HepG2 (cell line): ENCODE data around the gene RPL41. TPM values are rescaled to one million over a fixed set of nuclear protein-coding genes. Genes with fewer than 3 reads are reported as not detected.

Source experiments
- ARID4A ChIP-seq: sonication (generic); formaldehyde crosslinking; IDR thresholded peaks from 2 replicates; pipeline ENCODE4 v1.5.0; 2020; ENCODE audit warnings: mild to moderate bottlenecking, missing genetic modification reagents, borderline replicate concordance
- CBX1 ChIP-seq: IDR thresholded peaks from one replicate; pipeline ENCODE4 v1.6.1; 2016; ENCODE audit warnings: antibody characterized with exemption, low read depth
- CHD4 ChIP-seq: fragments of 200-600 bp; sonication (generic); IDR thresholded peaks from 2 replicates; pipeline ENCODE4 v1.7.0; 2017; ENCODE audit warnings: mild to moderate bottlenecking, low read length, borderline replicate concordance
- E2F2 ChIP-seq: sonication (generic); formaldehyde crosslinking; IDR thresholded peaks from 2 replicates; pipeline ENCODE4 v1.4.0; 2020; ENCODE audit warnings: missing genetic modification reagents, borderline replicate concordance
- SNAPC2 ChIP-seq: sonication (generic); formaldehyde crosslinking; IDR thresholded peaks from 2 replicates; pipeline ENCODE4 v1.8.1; 2022; ENCODE audit warnings: mild to moderate bottlenecking, missing genetic modification reagents
- ZBTB25 ChIP-seq: IDR thresholded peaks from 2 replicates; pipeline ENCODE4 v1.6.1; 2018; ENCODE audit warnings: missing genetic modification reagents
- ZNF207 ChIP-seq: fragments of 450-650 bp; IDR thresholded peaks from 2 replicates; pipeline ENCODE4 v1.6.1; 2016; ENCODE audit warnings: antibody characterized with exemption, borderline replicate concordance
- ZNF484 ChIP-seq: sonication (generic); formaldehyde crosslinking; IDR thresholded peaks from 2 replicates; pipeline ENCODE4 v1.5.1; 2020; ENCODE audit warnings: mild to moderate bottlenecking, low read depth, missing genetic modification reagents, borderline replicate concordance
- ZNF510 ChIP-seq: sonication (generic); formaldehyde crosslinking; IDR thresholded peaks from 2 replicates; pipeline ENCODE4 v1.4.0; 2020; ENCODE audit warnings: low read depth, mild to moderate bottlenecking, missing genetic modification reagents
- ZNF614 ChIP-seq: IDR thresholded peaks from 2 replicates; pipeline ENCODE4 v1.6.1; 2018; ENCODE audit warnings: missing biosample characterization, missing genetic modification reagents, inconsistent platforms, borderline replicate concordance
- ZNF776 ChIP-seq: sonication (generic); formaldehyde crosslinking; IDR thresholded peaks from 2 replicates; pipeline ENCODE4 v1.4.0; 2020; ENCODE audit warnings: mild to moderate bottlenecking, missing genetic modification reagents
- ZNF777 ChIP-seq: sonication (generic); formaldehyde crosslinking; IDR thresholded peaks from 2 replicates; pipeline ENCODE4 v1.4.0; 2020; ENCODE audit warnings: missing genetic modification reagents
- ZNF790 ChIP-seq: sonication (generic); formaldehyde crosslinking; IDR thresholded peaks from 2 replicates; pipeline ENCODE4 v1.8.0; 2022; ENCODE audit warnings: missing genetic modification reagents, mild to moderate bottlenecking, borderline replicate concordance
- ZSCAN9 ChIP-seq: IDR thresholded peaks from 2 replicates; pipeline ENCODE4 v1.6.1; 2016; ENCODE audit warnings: borderline replicate concordance
- ZZZ3 ChIP-seq: sonication (generic); formaldehyde crosslinking; IDR thresholded peaks from 2 replicates; pipeline ENCODE4 v1.4.0; 2020; ENCODE audit warnings: missing genetic modification reagents, mild to moderate bottlenecking, borderline replicate concordance
- polyA plus RNA-seq, 8 experiments: library from polyadenylated mRNA; depleted of rRNA in 3 of 8; stranded (reverse) in 7 of 8; unstranded in 1 of 8; fragments of >200 nt; fragmentation: Illumina TruSeq in 4 of 8; extraction: Trizol in 4 of 8; gene quantifications; 2 replicates each; pipeline versions ENCODE4 v1.2.1 to v1.2.3, GENCODE V29; 2011 to 2016; ENCODE audit warnings: low read depth in 4 of 8, missing spikeins in 1 of 8, mixed read lengths in 1 of 8; ENCODE audit not compliant: insufficient read depth in 1 of 8
- total RNA-seq, 5 experiments: library from RNA; depleted of rRNA; stranded (reverse); fragments of >200 nt; fragmentation: Illumina TruSeq; extraction: Trizol; gene quantifications; 2 replicates each; pipeline ENCODE4 v1.2.3, GENCODE V29; 2016; ENCODE audit warnings: low read depth in 1 of 5
- TF ChIP-seq, protein P1 (sequence below): sonication (generic); formaldehyde crosslinking; IDR thresholded peaks from 2 replicates; pipeline ENCODE4 v1.4.0; 2020; ENCODE audit warnings: missing genetic modification reagents
- TF ChIP-seq, protein P2 (sequence below): sonication (generic); formaldehyde crosslinking; IDR thresholded peaks from 2 replicates; pipeline ENCODE4 v1.5.0; 2020; ENCODE audit warnings: mild to moderate bottlenecking, missing genetic modification reagents, borderline replicate concordance

The RPL41 gene
- total and polyA plus RNA-seq, 2 of the 13 experiments (the other 11 are each of a cell fraction or from before 2014, with no cell fraction given) = 4,012 to 7,670 TPM

DNA sequence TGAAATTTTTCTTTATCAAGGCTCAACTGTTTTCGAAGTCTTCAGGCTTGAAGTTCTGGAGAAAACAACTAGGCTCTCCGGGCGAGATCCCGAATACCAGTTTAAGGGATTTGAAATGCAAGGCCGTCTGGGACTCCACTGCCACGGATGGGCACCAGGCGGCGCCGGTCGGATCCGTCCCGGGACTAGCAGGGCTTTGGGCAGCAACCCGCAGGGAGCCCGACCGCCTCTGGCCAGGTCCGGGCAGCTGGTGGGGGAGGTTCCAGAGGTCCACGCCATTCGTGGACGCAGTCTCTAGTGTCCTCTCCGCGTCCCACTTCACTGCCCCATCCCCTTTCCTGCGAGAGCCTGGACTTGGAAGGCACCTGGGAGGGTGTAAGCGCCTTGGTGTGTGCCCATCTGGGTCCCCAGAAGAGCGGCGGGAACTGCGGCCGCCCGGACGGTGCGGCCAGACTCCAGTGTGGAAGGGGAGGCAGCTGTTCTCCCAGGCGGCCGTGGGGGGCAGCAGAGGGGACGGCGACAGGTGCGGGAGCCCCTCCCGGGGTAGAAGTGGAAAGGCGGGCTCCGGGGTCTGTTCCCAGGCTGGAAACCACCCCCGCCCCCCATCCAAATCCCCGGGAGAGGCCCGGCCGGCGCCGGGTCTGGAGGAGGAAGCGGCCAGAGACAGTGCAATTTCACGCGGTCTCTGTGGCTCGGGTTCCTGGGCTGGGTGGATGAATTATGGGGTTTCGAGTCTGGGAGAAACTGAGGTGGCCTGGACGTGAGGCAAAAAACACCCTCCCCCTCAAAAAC, 37.3 kb upstream of the RPL41 start (continued):
- TF ChIP-seq ARID4A (CRISPR knock-in tag) (peak; percentile 45; the same call in 1 of the 2 replicates), ZNF484 (CRISPR knock-in tag) (no peak), CBX1 (no peak), ZNF776 (peak; percentile 1; the same call in 1 of the 2 replicates), ZSCAN9 (CRISPR knock-in tag) (no peak), ZNF614 (CRISPR knock-in tag) (peak; percentile 62; the same call in 1 of the 2 replicates), SNAPC2 (CRISPR knock-in tag) (no peak), ZNF777 (CRISPR knock-in tag) (peak; percentile 95), ZNF790 (CRISPR knock-in tag) (no peak), CHD4 (no peak), ZBTB25 (no peak), ZZZ3 (CRISPR knock-in tag) (no peak), ZNF207 (no peak), E2F2 (CRISPR knock-in tag) (0 out of 2 replicates have a peak, but pooled peaks have one; percentile 39), ZNF510 (CRISPR knock-in tag) (no peak)
- TF ChIP-seq, protein P1, sequence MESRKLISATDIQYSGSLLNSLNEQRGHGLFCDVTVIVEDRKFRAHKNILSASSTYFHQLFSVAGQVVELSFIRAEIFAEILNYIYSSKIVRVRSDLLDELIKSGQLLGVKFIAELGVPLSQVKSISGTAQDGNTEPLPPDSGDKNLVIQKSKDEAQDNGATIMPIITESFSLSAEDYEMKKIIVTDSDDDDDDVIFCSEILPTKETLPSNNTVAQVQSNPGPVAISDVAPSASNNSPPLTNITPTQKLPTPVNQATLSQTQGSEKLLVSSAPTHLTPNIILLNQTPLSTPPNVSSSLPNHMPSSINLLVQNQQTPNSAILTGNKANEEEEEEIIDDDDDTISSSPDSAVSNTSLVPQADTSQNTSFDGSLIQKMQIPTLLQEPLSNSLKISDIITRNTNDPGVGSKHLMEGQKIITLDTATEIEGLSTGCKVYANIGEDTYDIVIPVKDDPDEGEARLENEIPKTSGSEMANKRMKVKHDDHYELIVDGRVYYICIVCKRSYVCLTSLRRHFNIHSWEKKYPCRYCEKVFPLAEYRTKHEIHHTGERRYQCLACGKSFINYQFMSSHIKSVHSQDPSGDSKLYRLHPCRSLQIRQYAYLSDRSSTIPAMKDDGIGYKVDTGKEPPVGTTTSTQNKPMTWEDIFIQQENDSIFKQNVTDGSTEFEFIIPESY (CRISPR knock-in tag) = 0 out of 2 replicates have a peak, but pooled peaks have one; percentile 35
- TF ChIP-seq, protein P2, sequence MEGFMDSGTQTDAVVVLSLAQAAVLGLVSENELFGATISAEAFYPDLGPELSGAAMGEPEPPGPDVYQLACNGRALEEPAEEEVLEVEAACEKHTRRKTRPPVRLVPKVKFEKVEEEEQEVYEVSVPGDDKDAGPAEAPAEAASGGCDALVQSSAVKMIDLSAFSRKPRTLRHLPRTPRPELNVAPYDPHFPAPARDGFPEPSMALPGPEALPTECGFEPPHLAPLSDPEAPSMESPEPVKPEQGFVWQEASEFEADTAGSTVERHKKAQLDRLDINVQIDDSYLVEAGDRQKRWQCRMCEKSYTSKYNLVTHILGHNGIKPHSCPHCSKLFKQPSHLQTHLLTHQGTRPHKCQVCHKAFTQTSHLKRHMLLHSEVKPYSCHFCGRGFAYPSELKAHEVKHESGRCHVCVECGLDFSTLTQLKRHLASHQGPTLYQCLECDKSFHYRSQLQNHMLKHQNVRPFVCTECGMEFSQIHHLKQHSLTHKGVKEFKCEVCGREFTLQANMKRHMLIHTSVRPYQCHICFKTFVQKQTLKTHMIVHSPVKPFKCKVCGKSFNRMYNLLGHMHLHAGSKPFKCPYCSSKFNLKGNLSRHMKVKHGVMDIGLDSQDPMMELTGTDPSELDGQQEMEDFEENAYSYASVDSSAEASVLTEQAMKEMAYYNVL (CRISPR knock-in tag) = no peak
